Ascending aorta (tissue), 2 donors: ENCODE data around the gene ARSG. TPM values are rescaled to one million over a fixed set of nuclear protein-coding genes. Genes with fewer than 3 reads are reported as not detected.

Experiments
- DNase-seq, 2 donors: peaks; one replicate each; pipeline ENCODE4 v3.0.0-alpha.2; 2019; ENCODE audit warnings: low spot score in 2 of 2
- H3K27ac ChIP-seq, 2 donors: fragments of 200-600 bp; sonication (generic); one replicate each; pipeline ENCODE4 v1.5.1; 2016 to 2017; ENCODE audit warnings: mild to moderate bottlenecking in 1 of 2
- H3K27me3 ChIP-seq: fragments of 200-600 bp; sonication (generic); one replicate; pipeline ENCODE4 v1.5.1; 2017
- H3K36me3 ChIP-seq, 2 donors: fragments of 200-600 bp; sonication (generic); one replicate each; pipeline ENCODE4 v1.5.1; 2016
- H3K4me1 ChIP-seq, 2 donors: fragments of 200-600 bp; sonication (generic); one replicate each; pipeline ENCODE4 v1.5.1; 2016 to 2017; ENCODE audit warnings: mild to moderate bottlenecking in 1 of 2
- H3K4me3 ChIP-seq, 2 donors: fragments of 200-600 bp; sonication (generic); one replicate each; pipeline ENCODE4 v1.5.1; 2016 to 2017; ENCODE audit warnings: mild to moderate bottlenecking in 1 of 2
- H3K9me3 ChIP-seq, 2 donors: fragments of 200-600 bp; sonication (generic); one replicate each; pipeline ENCODE4 v1.5.1; 2016
- intact Hi-C: fragments of 100-400 bp; cut with DNase I; formaldehyde crosslinking; loops from one replicate; pipeline ENCODE4 v1.15.1; 2023
- total RNA-seq: library from RNA; depleted of rRNA; stranded (reverse); fragments of >200 nt; gene quantifications from one replicate; pipeline ENCODE4 v1.1.0, GENCODE V29; 2016
- TF ChIP-seq, protein P1 (sequence below), 3 experiments: fragments of 200-600 bp in 2 of 3; fragments of 450-650 bp in 1 of 3; sonication (generic) in 2 of 3; IDR thresholded peaks; one replicate each; pipeline ENCODE4 v1.5.1; 2016 to 2019; ENCODE audit warnings: antibody characterized with exemption in 3 of 3, mild to moderate bottlenecking in 1 of 3, moderate library complexity in 1 of 3

The ARSG gene
- total RNA-seq, 1 donor from 2014 or later = 7.3 TPM

- Histone ChIP-seq H3K27me3 (no peaks in the 10 kb centered on the region), H3K4me3 (no peak overlapping the region), H3K4me1 (no peaks in the 10 kb centered on the region), H3K36me3 (peaks cover 83 to 98% of the 10 kb centered on the region in 2 donors), H3K27ac (no peak overlapping the region), H3K9me3 (peaks cover 2 to 3% of the 10 kb centered on the region in 2 donors)
- TF ChIP-seq, protein P1, sequence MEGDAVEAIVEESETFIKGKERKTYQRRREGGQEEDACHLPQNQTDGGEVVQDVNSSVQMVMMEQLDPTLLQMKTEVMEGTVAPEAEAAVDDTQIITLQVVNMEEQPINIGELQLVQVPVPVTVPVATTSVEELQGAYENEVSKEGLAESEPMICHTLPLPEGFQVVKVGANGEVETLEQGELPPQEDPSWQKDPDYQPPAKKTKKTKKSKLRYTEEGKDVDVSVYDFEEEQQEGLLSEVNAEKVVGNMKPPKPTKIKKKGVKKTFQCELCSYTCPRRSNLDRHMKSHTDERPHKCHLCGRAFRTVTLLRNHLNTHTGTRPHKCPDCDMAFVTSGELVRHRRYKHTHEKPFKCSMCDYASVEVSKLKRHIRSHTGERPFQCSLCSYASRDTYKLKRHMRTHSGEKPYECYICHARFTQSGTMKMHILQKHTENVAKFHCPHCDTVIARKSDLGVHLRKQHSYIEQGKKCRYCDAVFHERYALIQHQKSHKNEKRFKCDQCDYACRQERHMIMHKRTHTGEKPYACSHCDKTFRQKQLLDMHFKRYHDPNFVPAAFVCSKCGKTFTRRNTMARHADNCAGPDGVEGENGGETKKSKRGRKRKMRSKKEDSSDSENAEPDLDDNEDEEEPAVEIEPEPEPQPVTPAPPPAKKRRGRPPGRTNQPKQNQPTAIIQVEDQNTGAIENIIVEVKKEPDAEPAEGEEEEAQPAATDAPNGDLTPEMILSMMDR (IDR thresholded peaks at IDR 0.05) = no peak
- no peak for DNase-seq
- intact Hi-C loops = no loop called here
Measured at GRCh38 chr17:68424203-68424602, 132.9 kb downstream of the ARSG start.

- Histone ChIP-seq H3K27ac (no peak overlapping the region), H3K36me3 (peaks cover 89 to 98% of the 10 kb centered on the region in 2 donors), H3K4me3 (no peak overlapping the region), H3K27me3 (no peaks in the 10 kb centered on the region), H3K9me3 (no peaks in the 10 kb centered on the region), H3K4me1 (no peaks in the 10 kb centered on the region)
- no peak for DNase-seq
- intact Hi-C loops = no loop called here
- TF ChIP-seq, protein P1 (IDR thresholded peaks at IDR 0.05) = no peak
Measured at GRCh38 chr17:68424861-68425260, 133.6 kb downstream of the ARSG start.

DNA sequence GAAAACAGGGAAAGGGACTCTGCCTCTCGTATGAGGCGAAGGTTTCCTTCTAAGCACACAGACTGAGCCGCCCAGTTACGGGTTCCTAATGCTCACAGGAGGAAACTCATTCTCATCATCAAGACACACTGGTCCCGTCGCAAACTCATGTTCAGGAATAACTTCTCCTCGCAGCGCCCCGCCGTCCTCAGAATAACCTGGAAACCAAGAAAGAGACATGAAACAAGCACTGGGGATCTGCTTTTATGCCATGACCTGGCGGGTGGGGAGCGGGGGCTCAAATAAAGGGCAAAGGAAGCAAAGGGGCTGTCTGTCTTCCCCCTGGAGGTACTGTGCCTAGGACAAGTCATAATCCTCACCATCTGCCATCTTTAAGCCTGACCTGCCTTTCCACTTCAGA, 134.7 kb downstream of the ARSG start:
- H3K4me3 ChIP-seq = no peak overlapping the region
- peaks cover 88 to 98% of the 10 kb centered on the region in 2 donors for H3K36me3 ChIP-seq
- DNase-seq = no peak
- H3K4me1 ChIP-seq = no peaks in the 10 kb centered on the region
- no peaks in the 10 kb centered on the region for H3K27me3 ChIP-seq
- no peak overlapping the region for H3K27ac ChIP-seq
- TF ChIP-seq, protein P1 (IDR thresholded peaks at IDR 0.05) = no peak
- intact Hi-C loops = no loop called here
- no peaks in the 10 kb centered on the region for H3K9me3 ChIP-seq

GRCh38 chr17:68427575-68427974, 136.3 kb downstream of the ARSG start:
- H3K4me3 ChIP-seq = no peak overlapping the region
- no peaks in the 10 kb centered on the region for H3K27me3 ChIP-seq
- H3K27ac ChIP-seq = no peak overlapping the region
- H3K4me1 ChIP-seq = no peaks in the 10 kb centered on the region
- H3K9me3 ChIP-seq = no peaks in the 10 kb centered on the region
- intact Hi-C loops = no loop called here
- H3K36me3 ChIP-seq = peaks cover 91 to 98% of the 10 kb centered on the region in 2 donors
- no peak for DNase-seq
- TF ChIP-seq, protein P1 (IDR thresholded peaks at IDR 0.05) = no peak

- Histone ChIP-seq H3K36me3 (peaks cover 95 to 98% of the 10 kb centered on the region in 2 donors), H3K4me1 (no peaks in the 10 kb centered on the region), H3K27me3 (no peaks in the 10 kb centered on the region), H3K4me3 (no peak overlapping the region), H3K27ac (no peak overlapping the region), H3K9me3 (no peaks in the 10 kb centered on the region)
- DNase-seq = no peak
- TF ChIP-seq, protein P1 (IDR thresholded peaks at IDR 0.05) = no peak
- intact Hi-C loops = no loop called here
Measured at GRCh38 chr17:68428498-68429172, 137.3 kb downstream of the ARSG start.
